K562 (cell line): ENCODE results near the gene CNTD1. TPM values are rescaled to one million over a fixed set of nuclear protein-coding genes. Genes with fewer than 3 reads are reported as not detected.

Experiments used
- ETS1 ChIP-seq: conservative IDR thresholded peaks from 2 replicates; pipeline ENCODE4 v1.6.1; 2011; ENCODE audit warnings: low read depth, mild to moderate bottlenecking, low read length; ENCODE audit not compliant: control insufficient read depth
- FOXK1 ChIP-seq: sonication (generic); formaldehyde crosslinking; IDR thresholded peaks from 2 replicates; pipeline ENCODE4 v1.8.0; 2022; ENCODE audit warnings: missing genetic modification reagents, mild to moderate bottlenecking, borderline replicate concordance
- IRF1 ChIP-seq: sonication (generic); formaldehyde crosslinking; IDR thresholded peaks from 2 replicates; pipeline ENCODE4 v1.8.0; 2022; ENCODE audit warnings: missing genetic modification reagents, mild to moderate bottlenecking, borderline replicate concordance
- KDM1A ChIP-seq, 2 experiments: fragments of 450-650 bp; IDR thresholded peaks; 2 replicates each; pipeline ENCODE4 v1.6.1; 2016; ENCODE audit warnings: mild to moderate bottlenecking in 2 of 2
- NKRF ChIP-seq: fragments of 450-650 bp; IDR thresholded peaks from 2 replicates; pipeline ENCODE4 v1.6.1; 2016; ENCODE audit warnings: borderline replicate concordance
- PKNOX1 ChIP-seq: fragments of 450-650 bp; IDR thresholded peaks from 2 replicates; pipeline ENCODE4 v1.6.1; 2016
- RBFOX2 ChIP-seq: fragments of 200-400 bp; formaldehyde crosslinking; IDR thresholded peaks from 2 replicates; pipeline ENCODE4 v1.6.1; 2017; ENCODE audit warnings: low read depth, mild to moderate bottlenecking, low read length, moderate library complexity
- SMARCC2 ChIP-seq: fragments of 450-650 bp; IDR thresholded peaks from 2 replicates; pipeline ENCODE4 v1.6.1; 2017; ENCODE audit warnings: antibody characterized with exemption, moderate library complexity, mild to moderate bottlenecking, low read depth
- TAL1 ChIP-seq: fragments of 450-650 bp; IDR thresholded peaks from 2 replicates; pipeline ENCODE4 v1.6.1; 2016; ENCODE audit warnings: mild to moderate bottlenecking
- THRA ChIP-seq: fragments of 450-650 bp; IDR thresholded peaks from 2 replicates; pipeline ENCODE4 v1.6.1; 2017; ENCODE audit warnings: mild to moderate bottlenecking, moderate library complexity
- UBTF ChIP-seq, 2 experiments: IDR thresholded peaks; 2 replicates each; pipeline ENCODE4 v1.6.1; 2012; ENCODE audit warnings: improper control_type of control experiment in 2 of 2, low read depth in 2 of 2, low read length in 2 of 2, borderline replicate concordance in 1 of 2
- ZBTB5 ChIP-seq: fragments of 450-650 bp; IDR thresholded peaks from 2 replicates; pipeline ENCODE4 v1.6.1; 2017; ENCODE audit warnings: antibody characterized with exemption
- ZNF277 ChIP-seq: fragments of 250-450 bp; sonication (Bioruptor Pico); IDR thresholded peaks from 2 replicates; pipeline ENCODE4 v1.8.0; 2022; ENCODE audit warnings: inconsistent platforms, mild to moderate bottlenecking, moderate library complexity, borderline replicate concordance
- ZNF79 ChIP-seq: fragments of 250-450 bp; sonication (Bioruptor Pico); IDR thresholded peaks from 2 replicates; pipeline ENCODE4 v1.4.0; 2020; ENCODE audit warnings: low read depth, mild to moderate bottlenecking, moderate library complexity
- polyA plus RNA-seq, 8 experiments: library from polyadenylated mRNA; depleted of rRNA in 4 of 8; stranded (reverse) in 5 of 8; unstranded in 3 of 8; fragments of >200 nt; fragmentation: Nextera tagmentation in 2 of 8; fragmentation: Illumina TruSeq in 1 of 8; extraction: Ambion mirVana in 2 of 8; extraction: Trizol in 1 of 8; gene quantifications; 2 replicates each; pipeline versions ENCODE4 v1.2.1 to v1.2.3, GENCODE V29; 2011 to 2014; ENCODE audit warnings: inconsistent platforms in 1 of 8, missing spikeins in 1 of 8
- total RNA-seq, 7 experiments: library from RNA; depleted of rRNA in 6 of 7; stranded (reverse); fragments of >200 nt in 6 of 7; fragmentation: Illumina TruSeq in 2 of 7; extraction: Trizol in 2 of 7; gene quantifications; 2 replicates each; pipeline versions ENCODE4 v1.2.1 to v1.2.3, GENCODE V29; 2011 to 2021; ENCODE audit warnings: low replicate concordance in 1 of 7

The CNTD1 gene
- total and polyA plus RNA-seq, 9 of the 15 experiments (the other 6 are each of a cell fraction or from before 2014, with no cell fraction given): 0.12 to 0.86 (median 0.41) TPM; not detected in 1

GRCh38 chr17:42855048-42855596 is 56.5 kb downstream of the CNTD1 start (continued):
- TF ChIP-seq UBTF (IDR thresholded peaks at IDR 0.05; ENCODE audit: borderline replicate concordance in 1 of 2, low read depth in 2 of 2, low read length in 2 of 2) (no peak), FOXK1 (CRISPR knock-in tag) (no peak), IRF1 (CRISPR knock-in tag) (no peak), TAL1 (no peak), THRA (no peak), KDM1A (IDR thresholded peaks at IDR 0.05) (no peak), ETS1 (no peak), ZNF79 (no peak), PKNOX1 (no peak), ZNF277 (CRISPR knock-in tag) (no peak), RBFOX2 (no peak), NKRF (no peak), ZBTB5 (no peak), SMARCC2 (no peak)
